NB4 (cell line): ENCODE results near the gene GSTO2.

Source experiments
- DNase-seq: peaks from one replicate; pipeline ENCODE4 v3.0.0; 2010; ENCODE audit warnings: low read depth
- H3K4me3 ChIP-seq: one replicate; pipeline ENCODE4 v1.5.1; 2011; ENCODE audit warnings: mild to moderate bottlenecking, low read depth, low read length, moderate library complexity
- CTCF ChIP-seq: IDR thresholded peaks from one replicate; pipeline ENCODE4 v1.5.1; 2012; ENCODE audit warnings: low read depth, low read length
- MAX ChIP-seq: IDR thresholded peaks from 2 replicates; pipeline ENCODE4 v1.6.1; 2011; ENCODE audit warnings: low read depth, low read length
- MYC ChIP-seq: IDR thresholded peaks from 2 replicates; pipeline ENCODE4 v1.6.1; 2011; ENCODE audit warnings: low read depth, low read length
- POLR2A ChIP-seq: IDR thresholded peaks from 2 replicates; pipeline ENCODE4 v1.6.1; 2011; ENCODE audit warnings: mild to moderate bottlenecking; ENCODE audit not compliant: insufficient read length; ENCODE audit errors: extremely low read depth

The GSTO2 gene

GRCh38 chr10:104318810-104319741 lies 50.1 kb downstream of the GSTO2 start:
- no peak overlapping the region for H3K4me3 ChIP-seq
- no peak for TF ChIP-seq POLR2A
- TF ChIP-seq CTCF = no peak
- TF ChIP-seq MYC = no peak
- no peak for TF ChIP-seq MAX
- DNase-seq = peak; percentile 49

- no peak for DNase-seq
- H3K4me3 ChIP-seq = no peak overlapping the region
- TF ChIP-seq MAX = no peak
Observed at GRCh38 chr10:104321226-104321625, 52.2 kb downstream of the GSTO2 start.

GRCh38 chr10:104321725-104322415 lies 52.9 kb downstream of the GSTO2 start:
- peak; percentile 34 for DNase-seq
- H3K4me3 ChIP-seq = no peak overlapping the region
- TF ChIP-seq MAX = no peak
- no peak for TF ChIP-seq CTCF
- TF ChIP-seq MYC = no peak
- no peak for TF ChIP-seq POLR2A

- no peak; the same call in 1 of the 2 replicates for TF ChIP-seq MAX
- TF ChIP-seq POLR2A = no peak
- no peak for TF ChIP-seq CTCF
- TF ChIP-seq MYC = no peak
- H3K4me3 ChIP-seq = no peak overlapping the region
- DNase-seq = peak; percentile 83
Observed at GRCh38 chr10:104322416-104322782, 53.4 kb downstream of the GSTO2 start.

GRCh38 chr10:104323085-104323484 lies 54.1 kb downstream of the GSTO2 start:
- no peak overlapping the region for H3K4me3 ChIP-seq
- peak; percentile 1 for DNase-seq
- TF ChIP-seq CTCF = no peak
- no peak for TF ChIP-seq POLR2A
- no peak for TF ChIP-seq MAX

GRCh38 chr10:104323760-104324201 lies 54.8 kb downstream of the GSTO2 start:
- TF ChIP-seq MAX (no peak), POLR2A (no peak), MYC (no peak), CTCF (no peak)
- peak; percentile 87 for DNase-seq
- H3K4me3 ChIP-seq = peak overlapping the region; percentile 9
